Measurements from ENCODE around the gene GDPD3.

The GDPD3 gene

DNA sequence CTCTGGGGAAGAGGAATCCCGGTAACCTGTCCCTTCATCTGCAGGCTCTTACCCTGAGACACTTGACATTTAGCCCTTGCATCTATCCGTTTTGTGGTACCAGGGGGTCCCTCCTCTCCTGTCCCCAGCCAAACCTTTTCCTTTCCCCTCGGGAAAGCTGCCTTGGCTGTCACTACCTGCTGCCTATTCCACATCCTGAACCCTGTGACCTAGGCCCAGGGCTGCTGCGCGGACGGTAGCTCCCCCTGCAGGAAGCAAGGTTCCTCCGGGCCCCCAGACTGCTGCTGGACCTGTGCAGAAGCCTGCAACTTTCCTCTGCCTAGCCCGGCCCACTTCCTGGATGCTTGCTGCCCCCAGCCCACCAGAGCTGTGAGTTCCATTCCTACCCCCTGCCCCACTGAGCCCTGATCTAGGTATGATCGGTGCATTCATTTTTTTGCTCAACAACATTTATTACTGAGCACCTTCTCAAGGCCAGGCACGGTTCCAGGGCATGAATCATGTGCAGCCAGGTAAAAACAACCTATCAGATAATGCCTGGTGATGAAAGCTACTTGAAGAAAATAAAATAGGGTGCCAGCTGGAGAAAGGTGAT is 58.3 kb downstream of the GDPD3 start:
- CTCF ChIA-PET: interaction anchor here (0.5 to 3.3 kb wide), 15 partner anchors 8 to 1070 kb away, joined by 3 to 31 read pairs (median 3); partner anchors contain the start of genes ALDOA, C16orf92, LAT and TBX6
- peak overlapping the region; percentile 44 for H3K27ac Mint-ChIP-seq

More for the DNA sequence above, 58.3 kb downstream of the GDPD3 start:
- Mint-ChIP-seq H3K4me3 (peak overlapping the region; percentile 55), H3K36me3 (peaks cover 2% of the 10 kb centered on the region), H3K4me1 (peaks cover 39% of the 10 kb centered on the region), H3K9me3 (no peaks in the 10 kb centered on the region), H3K27me3 (peaks cover 15% of the 10 kb centered on the region)
- DNase-seq: peak; percentile 73

Measured in activated naive CD4-positive, alpha-beta T cell treated with anti-CD3 and anti-CD28 coated beads, Interleukin-2, amount 10 ng/mL, durations not matched to agents 7 days and 5 days (primary cell).